Coronary artery (tissue), 2 donors: Measurements from ENCODE around the gene NRAP.

ENCODE experiments used
- DNase-seq: peaks from one replicate; pipeline ENCODE4 v3.0.0-alpha.2; 2017; ENCODE audit warnings: low spot score
- H3K27ac ChIP-seq, 2 donors: fragments of 200-600 bp; sonication (generic); one replicate each; pipeline ENCODE4 v1.5.1; 2016 to 2019
- H3K4me3 ChIP-seq: fragments of 200-600 bp; sonication (generic); 2 replicates; pipeline ENCODE4 v1.5.1; 2016; ENCODE audit warnings: mild to moderate bottlenecking, moderate library complexity
- TF ChIP-seq, protein P1 (sequence below): fragments of 200-600 bp; sonication (generic); IDR thresholded peaks from one replicate; pipeline ENCODE4 v1.5.1; 2019; ENCODE audit warnings: antibody characterized with exemption

NRAP gene

DNA sequence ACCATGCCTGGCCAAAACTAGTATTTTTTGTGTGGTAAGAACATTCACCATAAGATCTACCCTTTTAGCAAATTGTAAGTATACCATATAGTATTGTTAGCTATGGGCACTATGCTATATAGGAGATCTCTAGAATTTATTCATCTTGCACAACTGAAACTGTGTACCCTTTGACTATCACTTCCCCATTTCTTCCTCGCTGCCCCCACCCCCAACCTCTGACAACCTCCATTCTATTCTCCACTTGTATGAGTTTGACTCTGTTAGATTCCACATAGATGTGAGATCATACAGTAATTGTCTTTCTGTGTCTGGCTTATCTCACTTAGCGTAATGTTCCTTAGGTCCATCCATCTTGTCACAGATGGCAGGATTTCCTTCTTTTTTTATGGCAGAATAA is 19.5 kb upstream of the NRAP start:
- Histone ChIP-seq H3K27ac (no peak overlapping the region), H3K4me3 (no peak overlapping the region)
- TF ChIP-seq, protein P1, sequence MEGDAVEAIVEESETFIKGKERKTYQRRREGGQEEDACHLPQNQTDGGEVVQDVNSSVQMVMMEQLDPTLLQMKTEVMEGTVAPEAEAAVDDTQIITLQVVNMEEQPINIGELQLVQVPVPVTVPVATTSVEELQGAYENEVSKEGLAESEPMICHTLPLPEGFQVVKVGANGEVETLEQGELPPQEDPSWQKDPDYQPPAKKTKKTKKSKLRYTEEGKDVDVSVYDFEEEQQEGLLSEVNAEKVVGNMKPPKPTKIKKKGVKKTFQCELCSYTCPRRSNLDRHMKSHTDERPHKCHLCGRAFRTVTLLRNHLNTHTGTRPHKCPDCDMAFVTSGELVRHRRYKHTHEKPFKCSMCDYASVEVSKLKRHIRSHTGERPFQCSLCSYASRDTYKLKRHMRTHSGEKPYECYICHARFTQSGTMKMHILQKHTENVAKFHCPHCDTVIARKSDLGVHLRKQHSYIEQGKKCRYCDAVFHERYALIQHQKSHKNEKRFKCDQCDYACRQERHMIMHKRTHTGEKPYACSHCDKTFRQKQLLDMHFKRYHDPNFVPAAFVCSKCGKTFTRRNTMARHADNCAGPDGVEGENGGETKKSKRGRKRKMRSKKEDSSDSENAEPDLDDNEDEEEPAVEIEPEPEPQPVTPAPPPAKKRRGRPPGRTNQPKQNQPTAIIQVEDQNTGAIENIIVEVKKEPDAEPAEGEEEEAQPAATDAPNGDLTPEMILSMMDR, result no peak
- no peak for DNase-seq

DNA sequence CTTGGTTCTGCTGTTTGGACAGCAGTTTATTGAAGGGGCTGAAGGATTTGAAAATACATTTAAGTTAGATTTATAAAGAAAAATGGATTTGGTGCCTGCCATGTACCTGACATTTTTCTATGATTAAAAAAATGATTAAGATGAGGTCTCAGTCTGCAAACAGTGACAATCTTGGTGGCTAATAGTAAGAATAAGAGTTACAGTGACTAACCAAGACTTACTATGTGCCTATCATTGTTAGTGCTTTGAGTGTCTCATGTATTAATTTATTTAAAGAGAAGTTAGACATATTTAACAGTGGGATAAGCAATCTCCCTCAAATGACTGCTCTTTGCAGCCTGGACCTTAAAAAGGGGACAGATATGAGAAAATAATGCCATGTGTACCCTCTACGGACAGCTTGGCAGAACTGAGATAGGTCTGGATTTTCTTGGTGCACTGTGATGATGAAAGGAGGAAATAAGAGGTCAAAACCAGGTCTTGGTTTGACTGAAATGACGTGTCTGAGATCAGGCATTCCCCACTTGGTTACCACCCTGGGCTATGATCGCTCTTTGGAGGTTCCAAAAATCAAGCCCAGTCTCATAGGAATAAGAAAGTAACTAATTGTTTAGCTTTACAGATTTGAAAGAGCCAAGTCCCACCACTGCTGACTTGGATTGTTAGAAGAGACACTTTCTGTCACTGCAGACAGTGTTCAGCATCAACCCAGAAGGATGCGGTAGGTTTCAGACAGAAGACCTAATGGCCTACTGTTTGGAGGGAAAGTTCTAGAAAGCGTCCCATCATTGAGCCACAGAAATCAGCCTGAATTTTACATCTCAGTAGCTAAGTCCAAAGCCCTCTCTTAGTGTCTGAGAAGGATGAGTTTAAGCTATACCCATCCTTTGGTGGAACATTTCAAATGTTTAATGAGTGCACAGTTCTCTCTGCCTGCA is 18.0 kb upstream of the NRAP start:
- DNase-seq, result no peak
- no peak overlapping the region for H3K4me3 ChIP-seq
- TF ChIP-seq, protein P1, result no peak
- H3K27ac ChIP-seq, result peak overlapping the region in 1 of 2 donors; percentile 96

DNA sequence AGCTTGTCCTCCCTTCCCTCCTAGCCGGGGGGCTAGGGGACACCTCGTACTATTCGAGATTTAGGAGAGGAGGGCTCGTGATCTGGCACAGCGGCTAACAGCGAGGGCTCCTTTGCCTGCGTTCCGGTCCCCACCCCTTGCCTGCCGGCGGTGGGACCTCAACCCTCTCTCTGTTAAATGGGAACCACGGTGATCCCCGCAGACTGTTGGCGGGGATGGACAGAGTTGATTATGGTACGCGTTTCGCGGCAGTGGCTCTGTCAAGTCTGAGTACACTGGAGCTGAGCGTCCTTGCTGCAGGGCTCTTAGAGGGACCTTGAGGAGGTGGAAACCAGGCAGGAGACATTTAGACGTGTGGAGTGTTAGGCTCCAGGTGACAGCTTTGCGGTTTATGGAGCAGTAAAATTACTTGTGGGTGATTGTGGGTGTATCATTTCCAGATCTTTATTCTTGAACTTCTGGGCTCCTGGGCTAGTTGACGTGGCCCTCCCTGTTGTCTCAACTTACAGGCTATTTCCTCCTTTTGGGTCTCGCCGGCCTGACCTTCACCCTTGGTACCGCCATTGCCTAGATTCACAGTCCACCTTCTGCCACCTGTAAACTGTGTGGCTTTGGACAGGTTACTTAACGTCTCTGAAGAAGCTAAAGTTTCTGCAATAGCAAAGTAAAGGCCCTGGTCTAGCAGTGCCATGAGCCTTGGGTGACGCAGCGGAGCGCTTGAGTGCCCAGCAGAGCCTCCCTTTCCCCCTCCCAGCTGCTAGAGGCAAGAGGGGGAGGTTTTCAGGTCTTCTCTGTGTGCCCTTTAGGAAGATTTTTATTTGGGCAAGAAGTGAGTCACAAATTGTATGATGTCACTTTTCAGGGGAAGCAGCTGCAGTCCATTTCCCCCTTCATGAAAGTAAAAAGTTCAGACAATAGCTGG is 16.6 kb upstream of the NRAP start:
- DNase-seq, result no peak
- TF ChIP-seq, protein P1, result no peak
- Histone ChIP-seq H3K27ac (peak overlapping the region; percentile 94 to 96), H3K4me3 (peak overlapping the region; percentile 83)

DNA sequence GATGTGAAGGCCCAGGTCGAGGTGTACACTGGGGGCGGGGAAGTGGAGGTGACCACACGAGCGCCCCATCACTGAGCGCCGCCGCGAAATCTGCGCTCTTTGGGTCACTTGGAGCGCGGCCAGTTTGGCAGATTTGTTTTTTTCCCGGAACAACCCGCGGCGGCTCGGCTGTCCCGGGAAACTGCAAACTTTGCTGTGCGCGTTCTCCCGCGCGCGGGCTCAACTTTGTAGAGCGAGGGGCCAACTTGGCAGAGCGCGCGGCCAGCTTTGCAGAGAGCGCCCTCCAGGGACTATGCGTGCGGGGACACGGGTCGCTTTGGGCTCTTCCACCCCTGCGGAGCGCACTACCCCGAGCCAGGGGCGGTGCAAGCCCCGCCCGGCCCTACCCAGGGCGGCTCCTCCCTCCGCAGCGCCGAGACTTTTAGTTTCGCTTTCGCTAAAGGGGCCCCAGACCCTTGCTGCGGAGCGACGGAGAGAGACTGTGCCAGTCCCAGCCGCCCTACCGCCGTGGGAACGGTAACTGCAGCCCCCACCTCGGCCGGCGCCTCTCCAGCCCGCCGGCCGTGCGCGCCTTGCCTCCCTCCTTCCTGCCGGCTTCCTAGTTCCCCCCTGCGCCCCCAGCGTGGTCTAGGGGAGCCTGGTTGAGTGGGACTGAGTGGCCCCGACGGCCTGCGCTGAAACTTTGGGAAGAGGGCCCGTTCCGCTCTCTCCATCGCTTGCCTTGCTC is 15.8 kb upstream of the NRAP start, which contains the start of gene CASP7:
Gene CASP7, plus strand, starts transcription at position 450 of the 727 bp plus-strand sequence. CDS start 17,582 bp downstream, outside the sequence.
- peak; percentile 87 for DNase-seq
- TF ChIP-seq, protein P1, result no peak

DNA sequence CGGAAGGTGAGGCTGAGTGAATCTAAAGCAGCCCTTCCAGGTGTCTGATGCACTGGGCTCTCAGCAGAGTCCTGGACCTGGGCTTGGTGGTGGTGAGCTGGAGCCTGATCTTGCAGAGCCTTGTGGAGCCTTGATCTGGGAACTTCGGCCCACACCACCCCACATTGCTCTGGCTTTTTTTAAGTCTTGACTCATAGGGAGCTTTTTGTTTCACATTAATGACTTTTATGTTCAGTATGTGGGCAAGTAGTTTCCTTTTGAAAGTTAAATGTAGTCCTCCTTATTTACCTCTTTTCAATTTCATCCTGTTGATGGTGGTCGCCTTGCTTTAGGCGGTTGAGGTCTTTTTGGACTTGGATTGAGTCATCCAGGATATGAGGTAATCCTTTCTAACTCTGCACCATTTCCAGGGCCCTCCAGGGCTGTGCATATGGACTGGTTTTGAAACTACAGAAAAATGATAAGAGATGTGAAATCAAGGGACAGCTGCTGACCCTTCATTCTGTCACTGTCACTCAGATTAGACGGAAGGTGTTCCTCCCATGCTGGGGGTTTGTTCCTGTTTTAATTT is 2.9 kb upstream of the NRAP start:
- TF ChIP-seq, protein P1, result no peak
- Histone ChIP-seq H3K27ac (no peak overlapping the region), H3K4me3 (no peak overlapping the region)
- no peak for DNase-seq

More for the DNA sequence above, 15.8 kb upstream of the NRAP start, which contains the start of gene CASP7:
- H3K27ac ChIP-seq, result peak within 1 kb of the TSS; percentile 94 to 96
- H3K4me3 ChIP-seq, result peak within 1 kb of the TSS; percentile 83

DNA sequence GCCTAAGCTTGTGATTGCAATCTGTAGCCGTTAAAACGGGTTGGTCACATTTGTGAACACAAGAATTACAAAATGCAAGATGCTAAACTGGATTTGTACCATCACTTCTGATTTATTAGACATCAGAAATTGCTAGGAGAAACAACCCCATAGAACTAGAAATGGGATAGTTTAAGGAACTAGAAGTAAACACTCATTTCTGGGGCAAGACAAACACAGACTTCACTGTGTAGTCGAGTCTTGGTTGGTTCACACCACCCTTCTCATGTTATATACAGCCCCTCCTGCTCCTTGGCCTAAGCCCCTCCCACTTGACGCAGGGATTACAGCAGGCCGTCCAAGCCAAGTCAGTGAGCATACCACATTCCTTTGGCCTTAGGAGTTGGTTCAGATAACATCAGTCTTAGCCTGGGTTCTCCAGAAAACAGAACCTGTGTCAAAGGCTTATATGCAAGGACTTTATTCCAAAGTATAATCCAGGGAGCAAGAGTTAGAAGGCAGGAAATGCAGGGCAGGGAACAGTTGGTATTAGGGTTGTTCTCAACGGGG is 2.0 kb upstream of the NRAP start:
- Histone ChIP-seq H3K27ac (no peak overlapping the region), H3K4me3 (no peak overlapping the region)
- TF ChIP-seq, protein P1, result no peak
- DNase-seq, result no peak
